Astrocyte of the cerebellum (primary cell): ENCODE data around the gene PARP2.
A peak's percentile ranks its signal among the peaks of the same experiment; 100 is the strongest.

Experiments
- DNase-seq: peaks from one replicate; pipeline ENCODE4 v3.0.0-alpha.2; 2011; ENCODE audit warnings: low read depth
- H3K4me3 ChIP-seq: 2 replicates; pipeline ENCODE4 v1.5.1; 2011; ENCODE audit warnings: mild to moderate bottlenecking, low read depth, low read length, moderate library complexity
- in situ Hi-C: cut with HindIII; loops from 2 replicates; pipeline ENCODE4 v1.10.0; 2017; ENCODE audit warnings: low sequenced_read_pairs
- TF ChIP-seq, protein P1 (sequence below): IDR thresholded peaks from 2 replicates; pipeline ENCODE4 v1.5.1; 2012; ENCODE audit warnings: low read length, low read depth, moderate library complexity, mild to moderate bottlenecking; ENCODE audit errors: missing control alignments

PARP2 gene

DNA sequence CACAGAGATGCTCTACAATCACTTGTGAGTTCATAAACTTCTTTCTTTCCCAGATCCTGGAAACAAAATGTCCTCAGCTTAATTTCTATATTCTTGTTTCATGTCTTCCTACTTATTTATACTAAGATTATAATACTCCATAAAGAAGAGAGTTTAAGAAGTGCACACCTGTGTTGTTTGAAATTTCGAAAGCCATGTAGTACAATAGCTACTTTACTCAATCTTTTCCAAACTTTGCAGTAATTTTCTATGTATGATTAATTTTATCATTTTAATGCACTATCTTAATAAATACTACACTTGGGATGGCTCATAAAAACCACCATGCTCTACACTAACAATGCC lies 37.4 kb upstream of the PARP2 start:
- TF ChIP-seq, protein P1, sequence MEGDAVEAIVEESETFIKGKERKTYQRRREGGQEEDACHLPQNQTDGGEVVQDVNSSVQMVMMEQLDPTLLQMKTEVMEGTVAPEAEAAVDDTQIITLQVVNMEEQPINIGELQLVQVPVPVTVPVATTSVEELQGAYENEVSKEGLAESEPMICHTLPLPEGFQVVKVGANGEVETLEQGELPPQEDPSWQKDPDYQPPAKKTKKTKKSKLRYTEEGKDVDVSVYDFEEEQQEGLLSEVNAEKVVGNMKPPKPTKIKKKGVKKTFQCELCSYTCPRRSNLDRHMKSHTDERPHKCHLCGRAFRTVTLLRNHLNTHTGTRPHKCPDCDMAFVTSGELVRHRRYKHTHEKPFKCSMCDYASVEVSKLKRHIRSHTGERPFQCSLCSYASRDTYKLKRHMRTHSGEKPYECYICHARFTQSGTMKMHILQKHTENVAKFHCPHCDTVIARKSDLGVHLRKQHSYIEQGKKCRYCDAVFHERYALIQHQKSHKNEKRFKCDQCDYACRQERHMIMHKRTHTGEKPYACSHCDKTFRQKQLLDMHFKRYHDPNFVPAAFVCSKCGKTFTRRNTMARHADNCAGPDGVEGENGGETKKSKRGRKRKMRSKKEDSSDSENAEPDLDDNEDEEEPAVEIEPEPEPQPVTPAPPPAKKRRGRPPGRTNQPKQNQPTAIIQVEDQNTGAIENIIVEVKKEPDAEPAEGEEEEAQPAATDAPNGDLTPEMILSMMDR, result no peak
- DNase-seq, result no peak
- H3K4me3 ChIP-seq, result peak overlapping the region; percentile 72
- in situ Hi-C loops, result no loop called here

GRCh38 chr14:20314026-20314425 lies 29.4 kb upstream of the PARP2 start:
- TF ChIP-seq, protein P1, result no peak
- DNase-seq, result no peak
- in situ Hi-C loops, result no loop called here
- H3K4me3 ChIP-seq, result no peak overlapping the region

DNA sequence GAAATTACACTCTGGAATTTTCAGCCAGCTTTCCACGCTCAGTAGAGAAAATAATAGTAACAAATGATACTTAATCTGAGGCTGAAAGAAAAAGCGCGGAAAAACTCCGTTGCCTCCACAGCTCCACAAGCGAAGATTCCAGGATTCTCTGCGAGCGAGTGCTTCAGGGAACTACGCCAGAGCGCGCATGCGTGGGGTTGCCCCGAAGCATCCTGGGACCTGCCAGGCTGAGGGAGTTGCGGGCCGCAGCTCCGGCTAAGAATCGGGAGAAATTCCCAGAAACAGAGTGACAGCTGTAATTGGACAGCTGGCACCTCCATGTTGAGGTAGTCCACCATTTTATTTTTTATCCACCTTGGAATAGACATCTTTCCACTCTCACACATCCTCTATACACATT lies 25.7 kb upstream of the PARP2 start:
- TF ChIP-seq, protein P1, result no peak
- no peak overlapping the region for H3K4me3 ChIP-seq
- in situ Hi-C loops, result no loop called here
- DNase-seq, result no peak

DNA sequence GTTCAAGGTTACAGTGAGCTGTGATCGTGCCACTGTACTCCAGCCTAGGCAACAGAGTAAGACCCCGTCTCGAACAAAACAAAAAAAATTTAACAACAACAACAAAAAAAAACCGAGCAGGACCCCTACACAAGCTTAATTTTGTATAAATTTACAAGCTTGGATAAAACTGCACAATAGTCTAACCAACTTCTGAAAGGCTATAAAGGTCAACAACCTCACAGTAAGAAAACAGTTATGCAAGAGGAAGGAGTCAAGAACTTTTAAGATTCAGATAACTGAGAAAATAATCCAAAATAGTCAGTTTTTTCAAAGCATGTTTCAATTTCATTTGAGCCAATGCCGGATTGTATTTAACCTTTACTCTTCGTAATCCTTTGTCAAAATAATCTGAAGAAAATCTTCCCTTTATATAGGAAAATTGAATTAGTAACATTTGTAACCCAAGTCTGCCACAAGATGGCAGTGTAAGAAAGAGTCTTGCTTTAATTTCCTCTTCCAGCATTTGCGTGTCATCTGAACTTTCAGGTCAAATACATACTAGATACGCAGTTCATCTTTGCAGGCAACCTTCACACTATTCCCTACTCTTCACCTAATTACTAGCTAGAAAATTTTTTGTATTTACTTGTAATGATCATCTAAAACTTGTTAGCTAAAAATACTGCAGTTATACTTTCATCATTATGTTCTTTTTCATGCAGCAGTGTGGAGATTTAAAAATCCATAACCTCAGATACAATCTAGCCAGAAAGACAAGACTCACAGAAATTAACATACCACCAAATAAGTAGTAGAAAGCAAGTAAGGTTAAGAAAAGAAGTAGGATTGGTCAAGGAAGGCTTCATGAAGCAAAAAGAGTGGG lies 16.2 kb upstream of the PARP2 start:
- no peak overlapping the region for H3K4me3 ChIP-seq
- in situ Hi-C loops, result no loop called here
- TF ChIP-seq, protein P1, result peak; percentile 54
- DNase-seq, result peak; percentile 42

GRCh38 chr14:20328705-20329104 lies 14.7 kb upstream of the PARP2 start:
- TF ChIP-seq, protein P1, result no peak
- H3K4me3 ChIP-seq, result no peak overlapping the region
- no peak for DNase-seq
- in situ Hi-C loops, result no loop called here

DNA sequence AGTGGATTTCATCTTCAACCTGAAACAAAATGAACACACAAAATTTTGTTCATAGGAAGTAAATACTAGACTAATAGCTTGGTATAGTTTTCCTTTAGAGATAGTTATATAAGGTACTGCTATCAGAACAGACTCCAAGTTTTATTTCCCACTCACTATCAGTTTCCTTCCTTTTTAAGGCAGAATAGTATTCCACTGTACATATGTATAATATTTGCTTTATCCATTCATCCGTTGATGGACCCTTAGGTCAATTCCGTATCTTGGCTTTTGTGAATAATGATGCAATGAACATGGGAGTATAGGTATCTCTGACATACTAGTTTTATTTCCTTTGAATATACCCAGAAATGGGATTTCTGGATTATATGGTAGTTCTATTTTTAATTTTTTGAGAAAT lies 14.1 kb upstream of the PARP2 start:
- H3K4me3 ChIP-seq, result no peak overlapping the region
- in situ Hi-C loops, result no loop called here
- DNase-seq, result no peak
- TF ChIP-seq, protein P1, result no peak
